ENCODE results near the gene ZCCHC10.
"Not testable (repeated sequence)": the region's sequence is repeated elsewhere in the genome, so short reads cannot be mapped to it uniquely, and the experiment has no call there.

The ZCCHC10 gene

DNA sequence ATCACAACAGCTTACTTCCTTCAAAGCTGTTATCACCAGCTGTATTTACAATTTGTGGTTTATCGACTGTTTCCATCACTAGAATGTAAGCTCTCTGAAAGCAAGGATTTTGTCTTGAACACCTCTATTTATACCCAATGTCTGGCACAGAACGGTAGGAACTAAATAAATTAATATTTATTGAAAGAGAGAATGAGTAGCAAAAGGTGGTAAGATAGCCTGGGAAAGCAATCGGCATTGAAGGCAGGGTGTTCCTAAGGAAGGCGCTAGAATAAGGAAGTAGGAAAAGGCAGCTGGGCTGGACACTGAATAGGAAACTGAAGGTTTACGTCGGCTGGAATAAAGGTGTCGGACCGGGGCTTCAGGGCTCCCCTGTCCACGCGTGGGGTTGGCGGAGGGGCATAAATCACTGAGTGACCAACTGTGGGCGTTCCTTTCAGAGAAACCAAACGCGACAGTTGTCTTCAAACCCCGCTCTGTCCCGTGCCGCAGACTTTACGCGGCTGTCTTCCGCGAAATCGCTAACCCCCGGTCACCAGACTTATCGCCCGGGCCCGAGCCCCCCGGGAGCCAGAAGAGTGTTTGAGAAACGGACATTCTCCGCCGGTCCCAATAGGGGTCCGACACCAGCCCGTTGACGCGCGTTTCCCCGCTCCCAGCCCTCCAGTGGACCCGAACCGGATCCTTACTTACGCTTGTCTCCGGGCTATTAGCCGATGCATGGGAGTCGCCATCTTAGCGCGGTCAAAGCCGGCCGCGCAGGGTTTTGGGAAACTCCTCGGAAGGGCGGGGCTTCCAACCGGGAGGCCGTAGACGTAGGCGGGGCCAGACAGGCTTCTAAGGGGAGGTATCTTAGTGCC is at the start of gene ZCCHC10:
TSS of gene ZCCHC10 (minus strand) at position 746 of the 860 bp plus-strand sequence. CDS start at position 734, 12 bp downstream.
- DNase-seq (ENCODE audit: low spot score): peak; percentile 95

DNA sequence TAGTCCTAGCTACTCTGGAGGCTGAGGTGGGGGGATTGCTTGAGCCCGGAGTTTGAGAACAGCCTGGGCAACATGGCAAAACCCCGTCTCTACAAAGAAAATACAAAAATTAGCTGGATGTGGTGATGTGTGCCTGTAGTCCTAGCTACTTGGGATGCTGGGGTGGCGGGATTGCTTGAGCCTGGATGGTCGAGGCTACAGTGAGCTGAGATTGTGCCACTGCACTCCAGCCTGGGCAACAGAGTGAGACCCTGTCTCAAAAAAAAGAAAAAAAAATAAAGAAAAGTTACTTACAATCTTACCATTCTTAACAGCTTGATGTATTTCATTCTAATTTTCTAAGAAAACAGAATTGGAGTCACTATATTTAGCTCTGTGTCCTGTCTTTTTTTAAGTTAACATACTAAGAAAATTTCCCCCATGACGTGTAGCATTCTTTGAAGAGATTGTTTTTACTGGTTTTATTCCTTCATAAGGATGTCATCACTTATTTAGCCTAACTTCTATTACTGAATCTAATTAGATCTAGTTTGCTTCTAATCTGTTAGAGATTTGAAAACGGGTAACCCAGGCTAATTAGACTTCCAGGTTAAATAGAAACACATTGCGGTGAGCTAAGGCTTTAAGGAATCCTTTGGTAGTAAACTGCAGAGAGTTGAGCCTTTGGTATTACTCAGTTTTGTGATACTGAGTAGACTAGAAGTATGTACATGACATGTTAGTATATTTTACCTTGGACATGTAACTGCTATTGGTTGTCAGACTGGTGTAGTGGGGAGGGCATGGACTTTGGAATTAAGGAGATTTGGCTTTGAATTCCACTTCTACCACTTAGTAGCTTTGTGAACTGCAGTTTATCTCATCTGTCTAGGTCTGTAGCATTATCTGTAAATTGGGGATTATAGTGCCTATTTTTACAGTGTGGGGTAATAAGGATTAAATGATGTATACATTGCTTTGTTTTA is 49.5 kb upstream of the ZCCHC10 start:
- no peak for DNase-seq (ENCODE audit: low spot score)

DNA sequence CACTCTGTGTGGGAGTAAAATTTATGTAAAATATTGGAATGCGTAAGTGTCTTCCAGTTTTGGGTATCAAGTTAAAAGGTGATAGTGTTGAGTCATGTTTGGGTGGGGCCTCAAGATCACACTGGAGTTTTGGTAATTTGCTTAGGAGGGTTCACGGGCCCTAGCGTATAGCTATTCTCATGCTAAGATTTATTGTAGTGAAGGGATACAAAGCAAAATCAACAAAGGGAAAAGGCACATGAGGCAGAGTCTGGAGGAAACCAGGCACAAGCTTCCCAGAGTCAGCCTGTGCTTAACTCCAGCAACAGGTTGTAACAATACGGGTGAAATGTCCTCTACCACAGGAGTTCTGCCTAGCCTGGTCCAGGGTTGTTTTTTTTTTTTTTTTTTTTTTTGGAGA is 45.7 kb upstream of the ZCCHC10 start:
- no peak for DNase-seq (ENCODE audit: low spot score)

DNA sequence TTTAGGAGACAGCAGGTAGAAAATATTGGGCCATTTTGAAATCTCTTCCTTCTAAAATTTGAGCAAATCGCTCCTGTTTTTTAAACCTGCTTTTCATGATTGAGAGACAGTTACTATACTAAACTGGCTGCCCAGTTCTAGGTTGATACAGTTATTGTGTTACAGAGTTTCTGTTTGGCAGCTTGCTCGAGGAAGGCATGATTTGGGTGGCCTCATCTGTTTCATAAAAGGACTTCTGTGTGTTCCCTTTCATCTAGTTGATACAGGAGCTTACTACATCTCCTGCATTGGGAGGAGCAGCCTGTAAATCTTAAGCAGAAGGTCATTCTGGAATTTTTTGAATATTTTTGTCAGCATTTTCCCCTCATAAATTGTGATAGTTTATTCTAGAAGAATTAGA is 39.7 kb upstream of the ZCCHC10 start:
- no peak for DNase-seq (ENCODE audit: low spot score)

DNA sequence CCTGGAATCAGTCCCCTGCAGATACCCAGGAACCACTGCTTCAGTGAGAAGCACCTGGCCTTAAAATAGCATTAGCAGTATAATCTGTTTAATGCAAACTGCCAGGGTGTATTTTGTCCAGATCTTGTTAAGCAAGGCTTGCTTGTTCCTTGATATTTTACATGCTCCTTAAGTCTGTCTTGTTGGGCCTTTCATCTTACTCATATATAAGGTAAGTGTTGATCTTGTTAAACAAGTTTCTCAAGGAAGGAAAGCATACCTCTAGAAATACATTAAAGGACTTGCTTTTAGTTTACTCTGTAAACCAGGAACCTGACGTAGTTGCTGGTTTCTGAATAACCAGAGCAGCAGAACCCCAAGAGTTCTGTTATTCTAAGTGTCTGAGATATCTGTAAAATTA is 39.1 kb upstream of the ZCCHC10 start:
- DNase-seq (ENCODE audit: low spot score): no peak

DNA sequence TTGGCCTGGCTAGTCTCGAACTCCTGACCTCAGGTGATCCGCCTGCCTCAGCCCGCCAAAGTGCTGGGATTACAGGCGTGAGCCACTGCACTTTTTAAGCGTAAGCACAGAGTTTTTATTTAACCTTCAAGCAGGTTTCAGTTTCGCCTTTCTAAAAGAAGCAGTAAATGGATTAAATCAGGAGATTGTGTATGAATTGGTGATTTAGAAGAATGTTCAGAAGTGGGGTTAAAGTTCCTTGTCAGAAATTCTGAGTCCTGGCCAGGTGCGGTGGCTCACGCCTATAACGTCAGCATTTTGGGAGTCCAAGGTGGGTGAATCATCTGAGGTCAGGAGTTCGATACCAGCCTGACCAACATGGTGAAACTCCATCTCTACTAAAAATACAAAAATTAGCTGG is 37.6 kb upstream of the ZCCHC10 start:
- DNase-seq (ENCODE audit: low spot score): no peak

DNA sequence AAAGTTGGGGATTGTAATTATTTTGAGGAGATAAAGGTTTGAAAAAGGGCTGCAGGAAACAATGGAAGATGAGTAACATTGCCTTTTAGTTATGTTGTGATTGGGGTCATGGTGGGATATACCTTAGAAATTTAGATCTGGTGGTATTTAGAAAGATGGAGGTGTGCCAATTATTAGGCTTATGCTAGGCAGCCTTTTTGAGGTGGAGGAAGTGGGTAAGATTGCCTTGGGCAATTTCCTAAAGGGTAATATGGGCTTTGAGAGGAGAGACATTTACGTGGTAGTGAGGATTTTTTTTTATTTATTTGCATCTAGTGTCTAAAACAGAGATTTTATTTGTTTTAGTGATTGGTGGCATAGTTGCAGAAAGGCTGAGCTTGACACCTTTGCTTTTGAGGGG is 35.9 kb upstream of the ZCCHC10 start:
- no peak for DNase-seq (ENCODE audit: low spot score)

DNA sequence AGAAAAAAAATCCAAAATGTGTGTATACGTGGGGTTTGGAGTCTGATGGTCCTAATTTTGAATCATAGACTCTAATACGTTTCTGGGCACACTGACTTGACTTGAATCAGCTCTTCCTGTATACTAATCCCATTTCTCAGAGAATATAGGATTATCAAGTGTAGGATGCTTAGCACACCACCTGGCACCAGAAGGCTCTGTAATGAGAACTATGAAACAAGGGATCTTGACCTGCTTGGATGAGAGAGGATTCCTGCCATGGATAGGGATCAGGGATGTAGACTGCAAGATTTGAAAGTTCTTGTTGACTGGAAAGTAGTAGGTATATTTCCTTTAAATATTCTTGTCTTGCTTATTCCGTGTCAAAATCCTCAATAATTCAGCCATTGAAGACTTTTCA is 33.3 kb upstream of the ZCCHC10 start:
- no peak for DNase-seq (ENCODE audit: low spot score)

DNA sequence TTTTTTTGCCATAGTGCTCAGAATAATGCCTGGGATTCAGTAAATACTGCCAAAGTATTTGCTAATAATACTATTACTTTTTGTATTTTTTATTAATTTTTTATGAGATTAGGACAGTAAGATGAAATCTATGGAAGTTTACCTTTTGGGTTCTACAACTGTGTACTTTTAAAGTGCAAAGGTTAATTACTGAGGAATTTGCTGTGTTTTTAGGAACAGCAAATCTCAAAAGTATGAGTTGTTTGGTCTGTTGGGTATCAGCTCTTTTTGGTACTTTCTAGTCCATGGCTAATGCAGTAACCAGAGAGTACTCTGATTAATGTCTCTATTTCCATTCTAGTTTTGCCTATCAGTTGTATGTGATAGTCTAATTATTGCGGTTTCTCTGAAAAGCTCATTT is 30.5 kb upstream of the ZCCHC10 start:
- no peak for DNase-seq (ENCODE audit: low spot score)

DNA sequence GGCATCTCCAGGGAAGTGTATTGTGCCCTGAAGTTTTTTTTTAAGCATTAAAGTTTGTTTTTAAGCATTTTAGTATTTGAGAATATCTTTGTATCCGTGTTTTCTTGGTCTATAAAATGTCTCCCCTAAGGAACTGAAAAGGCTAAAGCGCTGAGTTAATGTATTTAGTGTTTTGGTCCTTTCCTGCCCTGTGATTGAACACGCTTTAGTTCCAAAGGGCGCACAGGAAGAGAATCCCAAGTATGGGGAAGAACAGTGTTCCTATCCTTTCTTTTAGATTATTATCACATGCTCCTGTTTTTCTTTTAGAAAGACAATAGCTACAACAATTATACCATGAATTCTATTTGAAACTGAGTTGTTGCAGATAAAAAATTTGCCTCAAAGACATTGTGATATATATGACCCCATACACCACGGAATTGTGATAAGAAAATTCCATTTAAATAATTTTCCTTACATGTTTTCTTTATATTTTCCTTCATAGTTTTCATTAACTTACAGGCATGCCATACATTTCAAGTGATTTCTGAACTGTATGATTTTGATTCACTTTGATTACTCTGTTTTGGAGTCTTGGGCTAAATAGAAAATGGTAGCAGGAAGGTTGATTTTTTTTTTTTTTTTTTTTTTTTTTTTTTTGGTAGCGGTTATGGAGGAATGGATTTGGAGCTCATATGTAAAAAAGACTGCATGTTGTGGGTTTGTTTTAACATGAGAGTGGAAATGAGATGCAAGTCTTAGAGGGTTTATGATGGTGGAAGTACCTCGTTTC is 28.5 kb upstream of the ZCCHC10 start:
- DNase-seq (ENCODE audit: low spot score): no peak

DNA sequence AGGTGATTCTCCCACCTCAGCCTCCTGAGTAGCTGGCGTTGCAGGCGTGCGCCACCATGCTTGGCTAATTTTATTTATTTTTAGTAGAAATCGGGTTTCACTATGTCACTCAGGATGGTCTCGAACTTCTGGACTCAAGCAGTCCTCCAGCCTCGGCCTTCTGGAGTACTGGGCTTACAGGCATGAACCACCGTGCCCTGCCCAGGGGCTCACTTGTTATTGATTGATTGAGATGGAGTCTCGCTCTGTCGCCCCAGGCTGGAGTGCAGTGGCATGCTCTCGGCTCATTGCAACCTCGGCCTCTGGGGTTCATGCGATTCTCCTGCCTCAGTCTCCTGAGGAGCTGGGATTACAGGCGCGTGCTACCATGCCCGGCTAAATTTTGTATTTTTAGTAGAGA is 27.1 kb upstream of the ZCCHC10 start:
- DNase-seq (ENCODE audit: low spot score): no peak

DNA sequence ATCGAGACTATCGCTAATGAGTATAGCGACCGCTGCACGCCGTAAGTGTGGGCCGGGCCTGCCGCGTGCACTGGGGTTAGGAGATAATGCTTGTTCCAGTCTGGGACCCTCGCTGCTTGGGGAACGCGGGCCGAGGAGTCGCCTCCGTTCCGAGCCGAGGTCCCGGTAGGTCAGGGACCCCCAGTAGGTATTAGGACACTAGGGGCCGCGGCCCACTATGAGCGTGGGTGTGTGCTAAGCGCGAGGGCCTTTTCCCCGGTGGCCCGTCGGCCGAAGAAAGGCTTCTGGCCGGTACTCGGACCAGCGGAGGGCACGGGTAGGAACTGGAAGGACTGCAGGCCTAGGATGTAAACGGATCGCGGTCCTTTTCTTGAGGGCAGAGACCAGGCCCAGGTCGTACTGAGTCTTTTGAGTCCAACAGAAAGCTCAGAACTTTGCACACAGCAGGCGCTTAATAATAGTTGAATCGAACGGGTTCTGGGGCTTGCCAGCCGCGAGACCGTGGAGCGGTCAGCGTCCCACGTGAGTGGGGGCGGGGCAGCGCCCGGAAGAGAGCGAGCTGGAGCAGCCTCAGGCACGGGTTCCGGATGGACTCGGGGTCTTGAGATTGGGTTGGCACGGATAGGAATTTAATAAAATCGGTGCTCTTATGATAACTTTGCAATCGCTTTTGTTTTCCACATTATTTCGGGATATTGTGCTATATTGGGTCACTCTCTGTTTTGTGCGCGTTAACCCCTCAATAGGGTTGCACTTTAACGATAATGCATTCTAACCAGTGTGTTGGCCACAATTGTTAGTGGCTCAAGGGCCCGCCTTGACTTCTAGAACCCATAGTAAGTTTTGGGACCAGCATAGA is 26.2 kb upstream of the ZCCHC10 start:
- peak; percentile 71 for DNase-seq (ENCODE audit: low spot score)

DNA sequence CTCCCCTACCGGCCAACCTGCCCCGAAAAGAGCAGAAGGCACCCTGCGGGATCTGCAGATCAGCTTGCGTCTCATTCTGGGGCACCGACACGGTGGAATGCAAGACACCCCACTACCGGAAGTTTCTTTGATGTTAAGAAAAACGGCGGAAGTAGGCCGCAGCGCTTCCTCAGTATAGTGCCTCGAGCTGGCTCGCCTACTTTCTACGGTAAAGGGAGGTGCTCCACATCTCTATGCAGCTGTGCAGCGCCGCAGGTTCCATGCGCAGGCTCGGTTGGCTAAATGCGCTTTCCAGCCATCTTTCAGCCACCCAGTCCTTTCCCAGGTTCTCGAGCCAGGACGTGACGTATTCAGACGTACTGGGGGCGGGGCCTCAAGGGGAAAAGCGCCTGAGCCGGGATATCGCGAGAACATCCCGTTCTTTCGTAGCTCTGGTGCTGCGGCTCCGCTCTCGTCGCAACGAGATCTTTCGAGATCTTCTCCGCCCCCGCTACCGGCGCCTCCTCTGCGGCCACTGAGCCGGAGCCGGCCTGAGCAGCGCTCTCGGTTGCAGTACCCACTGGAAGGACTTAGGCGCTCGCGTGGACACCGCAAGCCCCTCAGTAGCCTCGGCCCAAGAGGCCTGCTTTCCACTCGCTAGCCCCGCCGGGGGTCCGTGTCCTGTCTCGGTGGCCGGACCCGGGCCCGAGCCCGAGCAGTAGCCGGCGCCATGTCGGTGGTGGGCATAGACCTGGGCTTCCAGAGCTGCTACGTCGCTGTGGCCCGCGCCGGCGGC is 25.4 kb upstream of the ZCCHC10 start, which contains the start of gene HSPA4:
TSS of gene HSPA4 (plus strand) at position 472 of the 775 bp plus-strand sequence. CDS start at position 710, 238 bp downstream.
- peak; percentile 100 for DNase-seq (ENCODE audit: low spot score)

DNA sequence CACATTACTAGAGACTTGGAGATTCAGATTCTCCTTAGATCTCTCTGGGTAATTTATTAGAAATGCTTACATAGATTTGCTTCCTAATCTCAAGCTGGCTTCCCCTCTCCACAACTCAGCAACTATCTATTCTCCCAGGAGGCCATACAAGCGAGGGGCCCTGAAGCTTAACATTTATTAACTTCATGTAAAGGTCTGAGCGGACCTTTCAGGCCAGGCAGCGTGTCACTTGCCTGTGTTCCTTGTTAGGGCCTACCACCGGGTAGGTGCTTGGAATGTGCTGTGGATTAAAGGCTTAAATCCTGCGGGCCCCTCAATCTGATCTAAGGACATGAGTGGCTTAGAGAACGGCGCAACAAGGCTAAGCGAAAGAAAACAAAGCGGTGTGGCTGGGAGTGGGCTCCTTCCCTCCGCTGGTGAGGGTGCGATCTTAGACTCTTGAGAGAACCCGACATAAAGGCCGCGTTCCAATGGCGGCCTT is 24.8 kb upstream of the ZCCHC10 start:
- no peak for DNase-seq (ENCODE audit: low spot score)

DNA sequence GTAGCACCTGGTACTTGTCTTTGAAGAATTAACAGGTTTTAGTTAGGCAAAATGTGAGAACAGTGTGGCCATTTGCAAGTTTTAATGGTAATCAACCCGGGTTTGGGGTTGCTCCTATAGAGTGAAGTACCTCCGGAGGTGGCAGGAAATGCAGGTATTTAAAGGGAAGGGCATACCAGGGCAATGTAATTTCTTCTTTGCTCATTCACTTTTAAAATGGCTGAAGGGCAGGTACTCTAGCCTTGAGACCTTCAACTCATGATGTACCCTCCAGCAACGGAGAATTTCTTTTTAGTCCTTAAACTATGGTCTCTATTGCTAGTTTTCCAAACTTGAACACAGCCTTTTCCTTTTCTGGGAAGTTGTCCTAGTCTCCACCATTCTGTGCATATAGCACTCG is 24.2 kb upstream of the ZCCHC10 start:
- DNase-seq (ENCODE audit: low spot score): peak; percentile 55

DNA sequence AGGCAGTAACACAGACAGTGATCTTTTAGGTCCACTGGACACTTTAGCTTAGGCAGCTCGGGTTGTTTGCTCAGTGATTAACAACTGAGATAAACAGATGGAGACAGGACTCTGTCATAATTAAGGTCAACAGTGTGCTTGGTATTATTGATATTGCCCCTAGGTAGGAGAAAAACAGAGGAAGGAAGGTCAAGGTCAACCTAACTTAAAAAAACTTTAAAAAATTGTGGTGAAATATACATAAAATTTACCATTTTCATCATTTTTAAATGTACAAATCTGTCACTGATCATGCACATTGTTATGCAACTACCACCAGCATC is 23.3 kb upstream of the ZCCHC10 start:
- DNase-seq (ENCODE audit: low spot score): peak; percentile 57

DNA sequence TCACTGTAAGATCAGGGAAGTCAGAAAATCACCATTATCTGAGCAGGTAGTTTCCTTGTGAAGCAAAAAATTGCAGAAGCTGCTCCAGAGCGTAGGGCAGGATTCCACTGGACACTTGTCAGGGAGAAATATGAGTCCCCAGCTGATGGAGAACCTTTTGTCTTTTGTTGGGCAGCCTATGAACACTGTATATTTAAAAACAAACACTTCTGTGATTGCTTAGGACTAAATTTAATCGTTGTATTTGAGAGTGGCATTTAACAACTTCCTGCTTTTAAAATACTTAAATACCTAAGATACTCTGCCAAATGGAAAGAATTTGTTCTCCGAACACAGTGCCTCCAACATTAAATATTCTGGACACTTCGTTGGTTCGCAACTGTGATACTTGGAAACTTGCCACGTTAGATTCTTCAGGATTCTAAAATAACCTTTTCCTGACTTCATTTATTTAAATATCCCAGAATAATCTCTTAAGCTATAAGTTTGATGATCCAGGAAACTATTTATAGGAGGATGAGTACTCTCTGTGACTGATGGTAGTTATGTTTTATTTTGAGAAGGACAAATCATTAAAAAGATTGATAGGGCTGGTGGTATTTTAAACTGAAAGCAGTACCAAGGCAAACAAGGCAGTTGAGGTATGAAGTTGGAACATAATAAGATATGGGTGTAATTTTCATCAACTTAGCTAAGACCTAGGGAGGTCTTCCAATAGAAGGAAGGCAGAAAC is 22.8 kb upstream of the ZCCHC10 start:
- DNase-seq (ENCODE audit: low spot score): no peak

DNA sequence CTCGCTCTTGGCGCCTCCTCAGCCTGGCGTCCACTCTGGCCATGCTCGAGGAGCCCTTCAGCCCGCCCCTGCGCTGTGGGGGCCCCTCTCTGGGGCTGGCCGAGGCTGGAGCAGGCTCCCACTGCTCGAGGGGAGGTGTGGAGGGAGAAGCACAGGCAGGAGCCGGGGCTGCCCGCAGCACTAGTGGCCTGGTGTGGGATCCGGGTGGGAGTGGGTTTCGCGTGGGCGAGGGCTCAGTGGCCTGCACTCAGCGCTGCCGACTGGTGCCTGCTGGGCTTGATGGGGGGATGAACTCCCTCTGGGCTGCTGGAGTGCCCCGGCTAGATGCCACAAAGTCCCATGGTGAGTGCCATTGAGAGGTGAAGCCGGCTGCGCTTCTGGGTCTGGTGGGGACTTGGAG is 21.1 kb upstream of the ZCCHC10 start:
- DNase-seq (ENCODE audit: low spot score): no peak

DNA sequence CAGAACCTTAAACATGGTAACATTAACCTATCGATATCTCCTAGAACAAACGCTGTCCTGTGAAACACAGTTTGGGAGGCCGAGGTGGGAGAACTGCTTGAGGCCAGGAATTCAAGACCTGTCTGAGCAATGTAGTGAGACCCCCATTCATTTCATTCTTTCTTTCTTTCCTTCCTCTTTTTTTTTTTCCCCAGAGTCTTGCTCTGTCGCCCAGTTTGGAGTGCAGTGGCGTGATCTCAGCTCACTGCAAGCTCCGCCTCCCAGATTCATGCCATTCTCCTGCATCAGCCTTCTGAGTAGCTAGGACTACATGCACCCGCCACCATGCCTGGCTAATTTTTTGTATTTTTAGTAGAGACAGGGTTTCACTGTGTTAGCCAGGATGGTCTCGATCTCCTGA is 20.2 kb upstream of the ZCCHC10 start:
- DNase-seq (ENCODE audit: low spot score): not testable (repeated sequence)

DNA sequence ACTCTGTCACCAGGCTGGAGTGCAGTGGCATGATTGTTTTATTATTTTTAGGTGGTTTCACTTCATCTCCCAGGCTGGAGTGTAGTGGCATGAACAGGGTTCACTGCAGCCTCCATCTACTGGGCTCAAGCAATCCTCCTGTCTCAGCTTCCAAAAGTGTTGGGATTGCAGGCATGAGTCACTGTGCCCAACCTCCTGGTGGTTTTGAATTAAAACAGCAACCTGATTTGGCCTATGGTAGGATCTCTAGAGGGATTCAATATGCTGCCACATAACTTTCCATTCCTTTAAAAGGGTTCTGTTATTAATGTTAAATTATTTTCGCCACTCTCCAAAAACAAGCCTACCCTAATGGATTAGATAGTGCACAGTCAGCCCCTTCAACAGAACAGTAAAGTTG is 15.6 kb upstream of the ZCCHC10 start:
- no peak for DNase-seq (ENCODE audit: low spot score)

Data from LoVo (cell line).